DMS 273 treated with DMSO at 0.1 percent for 48 hours (cell line): ENCODE results near the gene FKBP2.

Source experiments
- DNase-seq: peaks from one replicate; lab custom pipeline; 2025; lab: John Stamatoyannopoulos, UW

FKBP2 gene

DNA sequence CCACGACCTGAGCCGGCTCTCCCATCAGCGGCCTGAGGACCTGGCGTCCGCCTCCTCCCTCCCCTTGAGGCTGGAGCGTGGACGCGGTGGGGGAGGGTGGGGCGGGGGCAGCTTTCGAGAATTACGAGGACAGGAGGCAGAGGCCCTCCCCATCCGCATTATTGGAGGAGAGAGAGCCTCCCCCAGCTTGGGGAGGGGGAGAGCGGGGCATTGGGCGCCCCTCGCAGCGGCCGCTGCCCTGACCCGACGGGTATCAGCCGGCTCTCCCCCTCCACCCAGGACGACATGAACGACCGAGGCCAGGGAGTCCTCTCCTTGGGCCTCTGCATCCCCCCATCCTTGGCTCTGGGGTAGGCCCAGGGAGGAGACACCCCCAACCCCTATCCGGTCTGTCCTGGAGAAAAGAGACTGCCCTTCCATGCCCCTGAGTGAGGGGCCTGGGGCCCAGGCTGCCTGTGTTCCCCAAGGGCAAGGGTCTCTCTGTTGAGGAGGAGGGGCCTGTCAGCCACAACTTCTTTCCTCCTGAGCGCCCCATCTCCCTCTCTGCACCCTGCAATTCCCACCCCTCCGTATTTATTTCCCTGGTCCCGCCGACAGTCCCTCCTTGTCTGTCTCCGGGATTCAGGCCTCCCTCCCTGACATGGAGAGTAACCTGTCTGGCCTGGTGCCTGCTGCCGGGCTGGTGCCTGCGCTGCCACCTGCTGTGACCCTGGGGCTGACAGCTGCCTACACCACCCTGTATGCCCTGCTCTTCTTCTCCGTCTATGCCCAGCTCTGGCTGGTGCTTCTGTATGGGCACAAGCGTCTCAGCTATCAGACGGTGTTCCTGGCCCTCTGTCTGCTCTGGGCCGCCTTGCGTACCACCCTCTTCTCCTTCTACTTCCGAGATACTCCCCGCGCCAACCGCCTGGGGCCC lies 45.2 kb downstream of the FKBP2 start:
- peak; percentile 23 for DNase-seq

- no peak for DNase-seq
Observed at GRCh38 chr11:64286801-64287159, 45.9 kb downstream of the FKBP2 start.

DNA sequence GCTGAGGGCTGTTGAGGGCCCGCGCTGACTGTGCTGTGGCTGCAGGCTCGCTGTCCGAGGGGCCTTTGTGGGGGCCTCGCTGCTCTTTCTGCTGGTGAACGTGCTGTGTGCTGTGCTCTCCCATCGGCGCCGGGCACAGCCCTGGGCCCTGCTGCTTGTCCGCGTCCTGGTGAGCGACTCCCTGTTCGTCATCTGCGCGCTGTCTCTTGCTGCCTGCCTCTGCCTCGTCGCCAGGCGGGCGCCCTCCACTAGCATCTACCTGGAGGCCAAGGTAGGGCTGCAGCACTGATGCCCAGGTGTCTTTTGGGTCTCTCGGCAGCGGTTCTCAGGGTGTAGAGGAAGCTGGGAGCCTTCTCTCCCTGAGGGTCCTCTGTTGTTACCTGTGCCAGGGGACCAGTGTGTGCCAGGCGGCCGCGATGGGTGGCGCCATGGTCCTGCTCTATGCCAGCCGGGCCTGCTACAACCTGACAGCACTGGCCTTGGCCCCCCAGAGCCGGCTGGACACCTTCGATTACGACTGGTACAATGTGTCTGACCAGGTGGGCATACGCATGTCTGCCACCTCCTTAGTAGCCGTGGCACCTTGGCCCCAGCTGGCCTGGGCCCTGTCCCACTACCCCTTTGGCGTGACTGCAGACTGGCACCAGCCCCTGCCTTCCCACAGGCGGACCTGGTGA lies 46.9 kb downstream of the FKBP2 start:
- no peak for DNase-seq

DNA sequence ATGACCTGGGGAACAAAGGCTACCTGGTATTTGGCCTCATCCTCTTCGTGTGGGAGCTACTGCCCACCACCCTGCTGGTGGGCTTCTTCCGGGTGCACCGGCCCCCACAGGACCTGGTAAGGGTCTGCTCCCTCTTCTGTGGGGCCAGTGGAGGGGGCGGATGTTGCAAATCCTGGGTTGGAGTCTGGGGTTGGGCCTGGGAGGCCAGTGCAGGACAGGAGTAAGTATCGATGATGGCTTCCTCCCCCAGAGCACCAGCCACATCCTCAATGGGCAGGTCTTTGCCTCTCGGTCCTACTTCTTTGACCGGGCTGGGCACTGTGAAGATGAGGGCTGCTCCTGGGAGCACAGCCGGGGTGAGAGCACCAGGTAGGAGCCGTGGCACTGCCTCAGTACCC lies 47.5 kb downstream of the FKBP2 start:
- DNase-seq = no peak

GRCh38 chr11:64289002-64289564 lies 48.2 kb downstream of the FKBP2 start:
- no peak for DNase-seq

DNA sequence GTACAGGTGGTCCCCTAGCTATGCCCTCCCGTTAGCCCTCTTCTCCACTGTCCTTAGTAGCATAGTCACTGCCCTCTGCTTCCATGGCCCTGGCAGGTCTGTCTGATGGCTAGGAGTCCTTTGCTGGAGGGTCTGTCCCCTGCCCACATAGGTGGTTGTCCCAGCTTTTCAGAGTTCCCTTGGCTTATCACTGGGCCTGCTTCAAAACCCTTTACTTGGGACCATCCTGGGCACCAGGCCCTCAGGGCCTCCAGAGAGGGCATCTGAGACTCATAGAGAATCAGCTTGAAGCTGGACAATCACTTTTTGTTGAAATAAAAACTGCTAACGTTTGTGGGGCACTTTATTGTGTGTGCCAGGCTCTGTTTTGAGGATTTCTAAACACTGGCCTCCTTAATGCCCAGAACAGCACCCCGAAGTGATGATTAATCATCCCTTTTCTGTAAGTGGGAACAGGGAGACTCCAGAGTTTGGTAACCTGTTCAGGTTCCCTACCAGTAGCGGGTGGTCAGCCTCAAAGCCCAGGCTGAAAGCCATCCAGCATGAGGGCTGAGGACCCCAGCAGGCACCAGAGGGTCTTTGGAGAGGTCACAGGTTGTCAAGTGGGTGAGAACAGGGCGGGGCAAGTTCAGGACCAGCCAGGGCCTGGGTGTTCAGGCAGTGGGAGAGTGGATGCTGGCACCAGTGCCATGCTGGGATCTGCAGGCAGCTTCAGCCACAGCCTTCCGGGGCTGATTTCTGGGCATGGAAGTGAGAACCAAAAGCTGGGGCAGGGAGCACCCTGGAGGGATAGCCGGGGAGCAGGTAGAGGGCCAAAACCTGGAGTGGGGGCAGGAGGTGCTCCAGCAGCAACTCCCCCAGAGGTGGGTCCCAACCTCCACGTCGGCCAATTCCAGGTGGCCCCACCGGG lies 49.7 kb downstream of the FKBP2 start:
- no peak for DNase-seq

GRCh38 chr11:64291262-64291751 lies 50.4 kb downstream of the FKBP2 start, which contains the start of gene KCNK4:
Gene KCNK4 (plus strand): TSS chr11:64291302. CDS start chr11:64293019, 1,717 bp downstream.
- no peak for DNase-seq

- no peak for DNase-seq
Observed at GRCh38 chr11:64291752-64292459, 51.0 kb downstream of the FKBP2 start.

DNA sequence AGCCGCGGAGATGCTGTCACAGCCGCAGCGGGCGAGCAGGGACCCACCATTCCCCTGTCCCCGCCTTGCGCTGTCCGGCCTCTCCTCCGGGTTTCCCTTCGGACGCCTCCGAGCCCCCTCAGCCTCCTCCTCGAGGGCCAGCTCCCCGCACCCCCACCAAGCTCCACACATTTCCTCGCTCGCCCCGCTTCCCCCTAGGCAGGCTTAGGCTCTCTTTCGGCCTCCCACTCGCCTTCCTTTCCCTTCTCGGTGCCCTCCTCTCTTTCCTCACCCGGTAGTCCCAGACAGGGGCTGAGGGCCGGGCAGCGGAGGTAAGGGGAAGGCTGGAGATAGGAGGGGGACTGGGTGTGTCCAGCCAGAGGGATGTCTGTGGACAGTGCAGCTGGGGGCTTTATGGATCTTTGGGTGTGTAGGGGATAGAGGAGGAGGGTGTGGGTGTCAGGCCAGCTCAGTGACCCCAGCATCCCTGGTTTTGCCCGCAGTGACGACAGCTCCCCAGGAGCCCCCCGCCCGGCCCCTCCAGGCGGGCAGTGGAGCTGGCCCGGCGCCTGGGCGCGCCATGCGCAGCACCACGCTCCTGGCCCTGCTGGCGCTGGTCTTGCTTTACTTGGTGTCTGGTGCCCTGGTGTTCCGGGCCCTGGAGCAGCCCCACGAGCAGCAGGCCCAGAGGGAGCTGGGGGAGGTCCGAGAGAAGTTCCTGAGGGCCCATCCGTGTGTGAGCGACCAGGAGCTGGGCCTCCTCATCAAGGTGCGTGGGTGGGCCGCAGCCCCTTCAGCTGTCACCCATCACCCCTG lies 51.8 kb downstream of the FKBP2 start:
- no peak for DNase-seq
